Femur (tissue), 1 donor: ENCODE results near the gene NUB1.
A peak's percentile ranks its signal among the peaks of the same experiment; 100 is the strongest.

Source experiments
- DNase-seq: peaks from one replicate; pipeline ENCODE4 v3.0.0-alpha.2; 2017

NUB1 gene

DNA sequence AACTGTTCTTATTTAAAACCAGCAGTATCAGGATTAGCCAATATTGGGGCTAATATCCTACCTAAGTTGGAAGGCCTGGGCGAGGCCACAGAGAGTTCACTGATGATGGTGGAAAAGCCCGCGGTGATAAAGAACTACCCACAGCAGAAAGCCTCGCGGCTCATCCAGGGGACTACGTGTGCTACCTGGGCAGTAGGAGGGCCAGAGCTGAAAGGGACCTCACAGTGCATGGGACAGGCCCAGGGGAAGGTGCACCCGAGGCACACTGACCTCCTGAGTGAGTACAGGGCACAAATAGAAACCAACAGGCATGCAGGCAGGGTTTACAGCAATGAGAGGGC lies 66.9 kb downstream of the NUB1 start:
- no peak for DNase-seq

DNA sequence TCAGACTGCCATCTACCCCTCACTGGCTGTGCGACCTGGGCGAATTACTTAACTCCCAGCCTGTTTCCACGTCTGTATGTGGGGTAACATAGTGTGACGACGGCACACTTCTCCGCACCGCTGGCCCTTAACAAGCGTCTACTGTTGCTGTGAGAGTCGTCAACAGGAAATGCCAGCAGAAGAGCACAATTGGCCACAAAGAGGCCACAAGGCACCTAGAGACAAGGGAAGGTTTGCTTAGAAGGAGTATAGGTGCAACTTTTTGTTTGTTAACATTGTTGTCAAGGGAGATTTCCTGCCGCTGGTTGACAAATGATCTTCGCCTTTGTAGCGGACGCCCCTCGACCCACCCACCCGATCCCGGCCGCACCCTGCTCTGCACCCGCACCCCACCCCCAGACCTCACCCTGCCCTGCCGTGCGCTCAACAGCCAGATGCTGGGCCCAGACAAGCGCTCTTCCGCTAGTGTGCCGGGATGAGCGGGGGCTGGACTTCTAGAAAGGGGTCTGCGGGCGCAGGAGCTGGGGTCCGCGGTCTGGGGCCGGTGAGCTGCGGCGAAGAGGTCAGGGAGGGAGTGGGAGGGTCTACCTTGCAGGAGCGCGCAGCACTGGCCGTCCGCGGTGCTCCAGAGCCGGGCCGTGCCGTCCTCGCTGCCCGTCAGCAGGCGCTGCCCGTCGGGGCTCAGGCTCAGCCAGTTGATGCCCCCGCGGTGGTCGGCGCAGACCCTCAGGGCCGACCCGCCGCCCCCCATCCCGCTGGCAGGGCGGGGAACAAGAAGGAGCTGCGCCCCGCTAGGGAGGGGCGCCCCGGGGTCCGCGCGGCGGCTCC lies 67.4 kb downstream of the NUB1 start:
- DNase-seq, result no peak

DNA sequence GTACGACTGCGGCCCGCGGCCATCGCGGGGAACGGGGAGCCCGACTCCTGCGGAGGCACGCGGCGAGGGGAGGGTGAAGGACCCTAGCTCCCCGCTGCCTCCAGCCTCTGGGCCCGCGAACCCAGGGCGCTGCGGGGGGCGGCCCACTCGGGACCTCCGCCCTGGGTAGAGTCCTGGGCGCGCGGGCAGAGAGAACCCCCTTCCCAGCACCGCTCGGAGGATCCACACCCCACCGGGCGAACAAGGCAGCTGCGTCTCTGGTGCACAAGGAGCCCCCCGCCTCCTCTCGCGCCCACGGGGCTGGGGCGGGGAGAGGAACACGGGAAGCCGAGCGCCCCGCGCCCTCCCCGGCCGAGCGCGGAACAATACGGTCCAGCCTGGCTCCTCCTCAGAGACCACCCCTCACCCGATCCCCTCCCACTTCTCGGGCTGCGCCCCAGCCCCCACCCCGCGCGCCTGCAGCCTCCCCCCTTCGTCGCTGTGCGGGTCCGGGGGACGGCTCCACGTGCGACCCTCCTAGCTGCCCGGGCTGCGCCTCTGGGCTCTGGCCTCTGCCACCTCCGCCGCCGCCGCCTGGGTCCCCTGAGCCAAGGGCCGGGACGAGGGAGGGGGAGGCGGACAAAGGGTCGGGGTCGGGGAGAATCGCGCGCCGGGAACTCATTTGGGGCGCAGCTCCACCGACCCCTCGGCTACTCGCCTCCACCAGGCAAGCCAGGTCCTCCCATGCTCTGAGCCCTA lies 68.2 kb downstream of the NUB1 start, which contains the start of gene WDR86:
TSS of gene WDR86 (minus strand) at position 372 of the 738 bp plus-strand sequence. CDS start 449 bp downstream, outside the sequence.
- DNase-seq, result peak; percentile 54

DNA sequence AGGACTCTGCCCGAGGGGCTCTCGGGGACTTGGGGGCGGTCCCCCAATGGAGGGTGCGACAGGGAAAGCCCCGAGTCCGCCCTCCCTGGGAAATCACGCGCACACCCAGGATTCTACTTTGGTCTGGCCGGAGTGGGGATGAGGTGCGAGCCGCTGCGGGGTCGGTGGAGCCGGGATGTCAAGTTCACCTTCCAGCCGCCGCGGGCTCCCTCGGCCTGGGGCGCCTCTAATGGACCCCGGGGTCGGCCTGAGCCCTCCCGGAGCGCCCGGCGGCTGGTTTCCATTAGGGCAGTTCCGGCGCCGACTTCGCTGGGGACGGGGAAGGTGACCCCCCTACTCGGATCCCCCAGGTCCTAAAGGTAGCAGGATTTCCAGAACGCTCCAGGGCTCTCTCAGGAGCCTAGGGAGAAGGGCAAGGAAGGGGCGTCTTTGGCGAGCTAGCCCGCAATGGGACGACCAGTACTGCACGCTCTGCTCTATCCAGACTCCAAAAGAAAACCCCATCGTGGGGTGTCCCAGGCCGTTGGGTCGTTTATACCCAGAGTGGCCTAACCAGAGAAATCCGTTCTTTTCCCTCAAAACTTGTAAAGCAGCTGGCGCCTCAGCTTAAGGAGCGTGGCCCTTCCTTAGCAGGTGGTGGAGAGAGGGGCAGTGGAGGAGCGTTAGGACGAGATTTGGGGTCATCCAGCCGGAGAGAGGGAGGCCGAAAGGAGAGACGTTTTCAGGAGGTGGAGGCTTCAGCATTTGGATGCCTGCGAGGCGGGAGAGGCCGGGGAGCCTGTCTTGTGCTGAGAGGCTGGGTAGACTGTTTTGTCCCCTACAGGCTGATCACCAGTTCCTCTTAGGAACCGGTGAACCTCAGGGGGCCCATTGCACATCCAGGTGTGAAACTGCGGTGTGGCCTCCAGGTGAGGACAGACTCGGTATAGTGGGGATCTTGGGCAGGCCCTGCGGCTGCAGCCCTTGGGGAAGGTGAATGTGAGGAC lies 69.1 kb downstream of the NUB1 start:
- DNase-seq, result no peak

DNA sequence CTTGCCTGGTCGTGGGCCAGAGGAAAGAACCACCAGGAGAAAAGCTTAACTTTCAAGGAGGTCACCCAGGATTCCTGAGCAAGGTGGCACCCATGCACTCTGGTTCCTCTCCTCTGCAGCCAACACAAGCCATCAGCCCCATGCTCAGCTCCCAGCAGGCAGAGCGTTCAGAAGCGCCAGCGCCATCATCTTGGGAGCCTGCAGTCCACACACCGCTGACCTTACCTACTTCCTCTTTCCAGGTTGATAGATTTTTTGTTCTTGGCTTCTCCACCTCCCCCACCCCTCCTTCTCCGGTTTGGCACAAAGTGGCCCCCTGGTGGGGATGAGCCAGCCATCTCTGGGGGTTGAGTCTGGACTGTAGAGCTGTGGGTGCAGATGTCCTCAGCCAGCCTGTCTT lies 69.9 kb downstream of the NUB1 start:
- DNase-seq, result no peak

DNA sequence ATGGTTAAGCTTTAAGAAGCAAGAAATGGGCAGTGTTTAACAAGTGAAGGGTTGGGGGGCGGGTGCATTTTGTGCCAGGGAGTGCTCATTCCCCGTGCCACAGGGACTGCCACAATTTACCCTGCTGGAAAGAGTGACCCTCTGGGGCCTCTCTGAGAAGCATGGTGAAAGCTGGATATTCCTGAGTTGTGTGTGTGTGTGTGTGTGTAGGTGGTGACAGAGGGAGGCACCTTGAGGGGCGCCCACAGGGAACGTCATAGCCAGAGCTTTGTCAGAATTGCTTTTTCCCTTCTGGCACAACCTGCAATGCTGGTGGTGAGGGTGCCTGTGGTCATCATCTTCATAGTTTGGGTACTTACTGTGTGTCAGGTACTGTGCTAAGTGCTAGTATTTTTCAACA lies 70.7 kb downstream of the NUB1 start:
- DNase-seq, result no peak

DNA sequence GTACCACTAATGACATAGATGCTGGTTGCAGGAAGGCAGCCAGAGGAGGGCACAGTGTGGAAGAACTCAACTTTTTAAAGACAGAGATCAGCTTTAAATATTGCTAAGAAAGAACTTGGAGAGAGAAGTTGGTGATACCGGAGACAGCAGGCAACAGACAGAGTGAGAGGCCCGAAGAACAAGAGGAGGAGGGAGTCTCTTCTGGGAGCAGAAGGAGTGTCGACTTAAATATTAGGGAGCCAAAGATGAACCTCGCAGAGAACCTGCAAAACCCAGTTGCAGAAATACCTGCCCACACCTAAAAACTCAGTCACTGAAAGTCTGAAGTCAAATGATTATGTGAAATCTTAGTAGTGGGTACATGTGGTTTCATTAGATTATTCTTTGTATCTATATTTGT lies 71.6 kb downstream of the NUB1 start:
- no peak for DNase-seq

DNA sequence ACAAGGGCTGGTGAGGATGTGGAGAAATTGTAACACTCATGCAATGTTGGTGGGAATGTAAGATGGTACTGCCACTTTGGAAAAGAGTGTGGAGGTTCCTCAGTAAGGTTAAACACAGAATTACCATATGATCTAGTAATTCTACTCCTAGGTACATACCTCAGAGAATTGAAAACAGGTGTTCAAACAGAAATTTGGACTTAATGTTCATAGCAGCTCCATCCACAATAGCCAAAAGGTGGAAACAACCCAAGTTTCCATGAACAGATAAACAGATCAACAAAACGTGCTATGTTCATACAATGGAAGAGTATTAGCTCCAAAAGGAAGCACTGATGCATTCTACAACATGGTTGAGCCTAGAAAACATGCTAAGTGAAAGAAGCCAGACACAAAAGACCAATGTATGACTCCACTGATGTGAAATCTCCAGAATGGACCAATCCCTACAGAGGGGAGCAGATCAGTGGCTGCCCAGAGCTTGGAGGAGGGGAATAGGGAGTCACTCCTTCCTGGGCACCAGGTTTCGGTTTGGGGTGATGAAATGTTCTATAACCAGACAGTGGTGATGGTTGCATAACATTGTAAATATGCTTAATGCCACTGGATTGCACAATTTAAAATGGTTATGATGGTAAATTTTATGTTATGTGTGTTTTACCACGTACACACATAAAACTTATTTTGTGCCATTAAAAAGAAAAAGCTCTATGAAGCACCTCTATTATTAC lies 73.9 kb downstream of the NUB1 start:
- no peak for DNase-seq

DNA sequence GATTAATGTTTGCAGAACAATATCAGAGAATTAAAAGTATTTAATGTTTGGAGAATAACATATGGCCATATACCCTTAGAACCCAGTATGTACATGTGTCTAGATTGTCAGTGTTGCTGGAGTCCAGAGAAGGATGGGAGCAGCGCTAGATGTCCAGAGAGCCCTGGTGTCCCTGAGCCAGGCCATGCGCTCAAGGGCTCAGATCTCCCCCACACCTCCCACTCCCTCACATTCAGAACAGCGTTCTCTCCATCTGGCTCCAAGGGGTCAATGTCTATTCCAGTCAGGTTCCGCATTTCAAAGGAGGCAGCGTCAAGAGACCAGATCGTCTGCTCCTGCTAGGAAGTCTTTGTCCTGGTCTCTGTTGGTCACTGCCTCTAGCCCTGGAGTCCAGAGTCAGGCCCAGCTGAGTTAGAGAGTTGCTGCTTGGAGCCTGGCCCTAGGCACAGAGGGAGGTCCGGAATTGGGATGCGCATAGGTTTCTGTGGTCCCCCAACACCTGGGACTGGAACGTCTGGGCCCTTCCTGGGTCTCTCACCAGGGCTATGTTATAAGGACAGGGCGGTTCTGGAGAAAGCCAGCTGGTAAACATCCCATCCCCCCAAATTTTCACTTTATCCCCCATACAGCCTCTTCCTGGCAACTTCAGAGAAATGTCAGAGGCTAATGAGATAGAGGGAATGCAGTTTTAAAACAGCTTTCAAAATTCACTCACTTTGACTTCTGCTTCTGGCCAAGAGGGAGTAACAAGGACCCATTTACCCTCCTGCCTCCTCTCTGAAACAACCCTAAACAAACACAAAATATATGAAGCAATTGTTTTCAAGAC lies 74.7 kb downstream of the NUB1 start:
- DNase-seq, result no peak

DNA sequence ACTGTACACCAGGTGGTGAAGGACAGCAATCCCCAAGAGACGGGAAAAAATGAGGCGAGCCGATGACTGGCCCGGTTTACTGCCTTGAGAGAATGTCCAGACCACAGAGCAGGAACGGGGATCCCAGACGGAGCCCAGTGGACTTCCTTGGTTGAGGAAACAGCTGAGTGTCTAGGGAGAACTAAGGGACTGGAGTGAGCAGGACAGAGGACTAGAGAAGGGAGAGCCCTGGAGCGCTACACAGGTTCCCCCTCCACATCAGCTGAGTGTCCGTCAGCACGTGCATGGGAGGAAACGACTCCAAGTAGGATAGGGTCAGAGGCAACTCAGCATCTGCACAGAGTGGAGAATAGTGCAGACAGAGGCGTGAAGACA lies 75.3 kb downstream of the NUB1 start:
- DNase-seq, result no peak

DNA sequence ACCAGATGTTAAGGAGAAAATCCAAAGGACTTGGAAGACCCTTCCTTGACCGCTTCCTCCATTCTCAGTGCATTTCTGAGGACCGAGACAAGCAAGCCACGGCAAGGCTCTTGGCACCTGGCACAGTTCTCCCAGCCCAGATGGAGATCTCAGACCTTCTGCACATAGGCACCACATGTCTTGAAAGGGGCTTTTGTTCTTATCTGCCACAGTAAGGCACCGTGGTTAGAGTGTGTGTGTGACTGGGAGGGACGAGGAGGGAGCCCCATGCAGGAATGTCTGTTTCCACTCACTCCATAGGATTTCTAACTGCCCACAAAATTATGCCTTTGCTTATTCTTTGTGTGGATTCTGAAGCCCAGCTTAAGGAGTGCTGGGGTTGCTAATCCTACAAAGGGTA lies 78.5 kb downstream of the NUB1 start:
- DNase-seq, result no peak

DNA sequence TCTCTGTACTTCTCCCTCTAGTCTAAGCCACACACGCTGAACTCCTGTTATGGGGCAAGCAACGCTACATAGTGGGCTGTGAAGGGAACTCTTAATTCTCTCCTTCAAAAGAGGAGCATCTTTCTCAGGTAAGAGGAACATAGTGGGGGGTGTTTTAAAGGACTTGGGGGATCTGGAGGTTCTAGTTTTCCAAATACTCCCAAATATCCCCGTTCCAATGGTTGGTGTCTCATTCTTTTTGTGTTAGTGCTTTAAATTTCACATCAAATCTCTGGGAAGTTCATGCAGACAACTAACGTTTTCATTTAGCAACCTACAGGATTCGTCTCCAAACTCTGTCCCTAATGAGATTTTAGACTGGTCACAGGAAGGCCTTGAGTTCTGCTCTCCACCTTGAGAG lies 80.6 kb downstream of the NUB1 start:
- no peak for DNase-seq

DNA sequence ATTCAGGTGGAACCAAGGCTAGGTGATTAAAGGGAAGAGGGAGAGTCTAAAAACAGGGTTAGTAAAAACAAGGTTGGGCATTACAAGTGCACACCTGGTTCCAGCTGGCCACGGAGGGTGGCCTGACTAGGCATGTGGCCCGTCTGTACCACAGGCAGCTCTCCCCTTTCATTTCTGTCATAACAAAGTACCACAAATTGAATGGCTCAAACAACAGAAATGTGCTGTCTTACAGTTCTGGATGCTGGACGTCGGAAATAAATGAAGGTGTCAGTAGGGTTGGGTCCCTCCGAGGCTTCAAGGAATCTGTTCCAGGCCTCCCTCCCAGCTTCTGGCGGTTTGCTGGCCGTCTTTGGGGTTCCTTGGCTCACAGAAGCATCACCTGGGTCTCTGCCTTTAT lies 81.6 kb downstream of the NUB1 start:
- no peak for DNase-seq

DNA sequence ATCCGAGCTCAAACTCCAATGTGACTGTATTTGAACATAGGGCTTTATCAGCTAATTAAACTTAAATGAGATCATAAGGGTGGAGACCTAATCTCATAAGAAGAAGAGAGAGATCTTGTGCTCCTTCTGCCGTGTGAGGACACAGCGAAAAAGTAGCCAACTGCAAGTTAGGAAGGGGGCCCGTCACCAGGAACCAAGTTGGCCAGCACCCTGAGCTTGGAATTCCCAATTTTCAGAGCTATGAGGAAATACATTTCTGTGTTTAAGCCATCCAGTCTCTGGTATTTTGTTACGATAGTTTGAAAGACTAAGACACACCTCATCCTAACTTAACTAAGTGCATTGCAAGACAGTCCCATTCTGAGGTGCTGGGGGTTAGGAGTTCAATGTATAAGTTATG lies 82.3 kb downstream of the NUB1 start:
- DNase-seq, result no peak

DNA sequence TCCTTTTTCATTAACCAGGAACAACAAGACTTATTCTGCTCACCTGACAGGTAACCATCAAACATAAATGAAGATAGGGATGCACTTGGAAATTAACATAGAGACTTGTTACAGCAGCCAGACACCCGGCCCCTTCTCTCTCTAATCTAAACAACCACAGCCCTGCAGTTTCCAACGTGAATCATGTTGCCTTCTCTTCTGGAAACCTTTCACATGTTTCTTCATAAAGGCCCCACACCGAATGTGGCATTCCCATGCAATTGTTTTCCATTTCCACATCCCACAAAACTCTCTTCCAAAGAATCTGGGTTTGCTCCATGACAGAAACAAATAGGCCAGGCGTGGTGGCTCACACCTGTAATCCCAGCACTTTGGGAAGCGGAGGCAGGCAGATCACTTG lies 83.2 kb downstream of the NUB1 start:
- DNase-seq, result no peak

DNA sequence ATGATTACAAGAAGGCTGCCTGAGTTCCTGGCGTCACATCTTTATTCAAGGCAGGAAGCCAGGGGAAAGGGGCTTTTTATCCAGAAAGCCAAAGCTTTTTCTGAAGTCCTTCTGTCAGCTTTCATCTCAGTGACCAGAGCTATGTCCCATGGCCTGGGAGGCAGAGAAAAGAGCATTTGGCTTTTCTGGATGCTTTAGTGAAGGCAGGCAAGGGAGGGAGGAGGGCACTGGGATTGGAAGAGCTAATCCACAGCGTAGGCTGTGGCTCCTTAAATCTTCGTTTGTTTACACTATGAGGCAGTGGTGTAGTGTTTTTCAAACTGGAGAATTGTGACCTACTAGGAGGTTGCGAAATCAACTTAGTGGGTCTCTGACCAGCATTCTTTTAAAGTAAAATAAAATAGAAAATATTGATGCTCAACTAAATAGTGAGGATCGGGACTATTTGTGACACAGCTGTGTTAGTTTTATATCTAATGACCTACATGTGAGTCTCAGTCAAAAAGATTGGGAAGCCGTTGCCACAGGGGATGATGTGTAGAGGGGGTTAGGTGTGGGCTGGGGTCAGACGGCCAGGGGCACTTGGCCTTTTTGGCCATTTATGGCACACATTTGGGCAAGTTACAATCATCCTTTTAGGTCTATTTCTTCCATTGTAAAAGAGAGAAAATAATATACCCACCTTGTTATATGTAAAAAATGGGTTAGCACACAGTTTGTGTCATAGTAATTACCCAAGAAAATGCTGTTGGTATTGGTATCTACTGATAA lies 84.2 kb downstream of the NUB1 start:
- no peak for DNase-seq

DNA sequence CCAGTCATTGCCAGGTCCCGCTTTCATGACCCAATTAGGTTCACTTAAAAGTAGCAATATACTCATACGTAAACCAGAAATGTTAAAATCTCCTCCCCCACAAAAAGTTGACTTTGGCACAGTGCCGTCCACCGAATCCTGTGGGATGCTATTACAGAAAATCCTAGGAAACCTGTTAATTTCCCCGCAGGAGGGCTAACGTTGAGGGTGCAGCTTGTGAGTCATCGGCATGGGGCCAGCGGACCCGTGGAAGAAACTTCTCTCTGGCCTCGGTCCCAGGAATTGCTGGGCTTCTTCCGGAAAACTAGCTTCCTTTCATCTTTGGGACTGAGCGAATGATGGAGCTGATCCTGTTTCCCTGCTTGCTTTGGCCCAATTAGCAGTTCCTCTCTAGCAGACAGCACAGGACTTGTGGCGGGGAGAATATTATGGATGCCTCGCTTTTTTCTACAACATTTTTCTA lies 84.9 kb downstream of the NUB1 start:
- DNase-seq, result peak; percentile 82

DNA sequence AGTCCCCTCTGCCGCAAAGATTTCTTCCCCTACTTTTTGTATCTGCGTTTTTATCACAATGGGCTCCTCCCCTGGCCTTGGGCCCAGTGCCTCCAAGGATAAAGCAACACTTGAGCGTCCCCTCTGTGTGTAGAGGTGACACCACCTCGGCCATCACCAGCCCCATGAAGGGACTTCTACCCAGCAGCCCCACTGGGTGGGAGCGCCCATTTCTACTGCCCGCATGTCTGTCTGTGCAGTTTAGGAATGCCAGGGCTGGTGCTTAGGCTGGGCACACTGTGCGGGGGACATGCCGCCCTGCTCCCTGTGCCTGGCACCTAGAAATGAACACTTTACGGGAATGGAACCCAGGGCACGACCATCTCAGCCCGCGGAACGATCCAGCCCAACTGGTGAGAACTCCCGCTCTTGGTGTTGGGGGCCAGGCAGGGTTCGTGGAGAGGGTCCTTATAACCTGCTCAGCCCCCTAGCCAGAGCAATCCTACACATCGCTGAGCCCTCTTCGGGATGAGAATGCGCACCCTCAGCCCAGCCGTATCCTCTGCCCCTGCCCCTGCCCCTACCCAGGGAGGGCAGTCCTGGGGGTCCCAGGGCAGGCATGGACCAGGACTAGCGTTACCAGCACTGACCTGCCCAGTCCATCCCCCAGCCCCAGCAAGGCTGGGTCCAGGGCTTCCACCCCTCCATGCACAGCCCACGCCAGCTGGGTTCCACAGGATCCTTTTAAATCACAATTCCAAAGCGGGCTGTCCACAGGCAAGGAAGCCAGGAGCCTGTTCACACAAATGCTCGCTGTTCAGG lies 85.5 kb downstream of the NUB1 start:
- DNase-seq, result no peak

DNA sequence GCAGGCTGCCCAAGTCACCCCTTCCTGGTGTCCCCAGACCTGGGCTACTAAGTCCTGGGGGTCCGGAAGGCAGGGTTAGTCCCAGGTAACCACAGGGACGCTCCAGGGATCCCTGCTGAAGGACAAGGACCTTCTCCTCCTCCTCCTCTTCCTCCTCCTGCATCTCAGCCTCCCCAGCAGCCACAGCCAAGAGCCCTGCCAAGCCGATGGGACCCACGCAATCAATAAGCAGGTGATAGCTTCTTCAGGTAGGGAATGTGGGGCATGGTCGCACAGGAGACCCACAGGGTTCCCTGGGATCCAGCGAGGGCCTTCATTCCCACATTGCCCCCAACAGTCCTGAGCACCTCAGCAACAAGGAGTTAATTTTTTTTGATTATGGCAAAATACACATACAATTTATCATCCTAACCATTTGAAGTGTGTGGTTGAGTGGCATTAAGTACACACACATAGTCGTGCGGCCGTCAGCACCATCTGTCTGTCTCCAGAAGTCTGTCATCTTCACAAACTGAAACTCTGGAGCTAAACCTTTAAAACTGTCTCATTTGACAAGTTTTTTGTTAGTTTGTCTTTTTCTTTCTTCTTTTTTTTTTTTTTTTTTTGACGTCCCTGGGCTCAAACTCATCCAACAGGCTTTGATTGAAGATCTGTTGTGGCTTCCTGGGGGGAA lies 86.2 kb downstream of the NUB1 start:
- no peak for DNase-seq
